WTC11 (cell line): ENCODE results near the gene TMEM40. TPM values are rescaled to one million over a fixed set of nuclear protein-coding genes. Genes with fewer than 3 reads are reported as not detected.

Source experiments
- ATAC-seq: fragments of 200-7000 bp; cut with Tn5 transposase; 2 replicates; pipeline ENCODE4 v1.10.0; 2021; ENCODE audit warnings: mild to moderate bottlenecking, moderate library complexity
- CTCF ChIA-PET: fragments of 300-600 bp; sonication (Branson Sonifier 250); formaldehyde crosslinking; loops from one replicate; lab custom pipeline; 2021; ENCODE audit warnings: antibody characterized with exemption; lab: Charles Lee
- POLR2A ChIA-PET: fragments of 350-600 bp; sonication (Branson Sonifier 250); formaldehyde crosslinking; loops from one replicate; lab custom pipeline; 2021; ENCODE audit warnings: antibody characterized with exemption; lab: Charles Lee
- DNase-seq: peaks from one replicate; pipeline ENCODE4 v3.0.0; 2021; ENCODE audit warnings: low spot score
- H3K27ac Mint-ChIP-seq: 2 replicates; pipeline ENCODE4 v1.8.0; 2021; ENCODE audit warnings: mixed read lengths
- H3K27me3 Mint-ChIP-seq: 2 replicates; pipeline ENCODE4 v1.8.0; 2021; ENCODE audit warnings: low read depth, mild to moderate bottlenecking, moderate library complexity, mixed read lengths
- H3K36me3 Mint-ChIP-seq: 2 replicates; pipeline ENCODE4 v1.8.0; 2021; ENCODE audit warnings: mixed read lengths
- H3K4me1 Mint-ChIP-seq: 2 replicates; pipeline ENCODE4 v1.8.0; 2022; ENCODE audit warnings: mixed read lengths
- H3K4me3 Mint-ChIP-seq: 2 replicates; pipeline ENCODE4 v1.8.0; 2021; ENCODE audit warnings: mild to moderate bottlenecking, moderate library complexity, mixed read lengths
- H3K9me3 Mint-ChIP-seq: 2 replicates; pipeline ENCODE4 v1.8.0; 2021; ENCODE audit warnings: mixed read lengths
- CBFB ChIP-seq: sonication (generic); formaldehyde crosslinking; IDR thresholded peaks from 2 replicates; pipeline ENCODE4 v1.8.1; 2022; ENCODE audit warnings: mild to moderate bottlenecking, low read depth, missing genetic modification reagents
- HMGA2 ChIP-seq: fragments of 250-450 bp; sonication (Bioruptor Pico); IDR thresholded peaks from 2 replicates; pipeline ENCODE4 v1.4.0; 2021; ENCODE audit warnings: mild to moderate bottlenecking, moderate library complexity
- IRF2 ChIP-seq: sonication (generic); formaldehyde crosslinking; IDR thresholded peaks from 2 replicates; pipeline ENCODE4 v1.8.0; 2022; ENCODE audit warnings: low read depth, missing genetic modification reagents, borderline replicate concordance
- NFATC4 ChIP-seq: fragments of 250-450 bp; sonication (Bioruptor Pico); IDR thresholded peaks from 2 replicates; pipeline ENCODE4 v1.9.0; 2021; ENCODE audit warnings: mild to moderate bottlenecking
- SOX15 ChIP-seq: fragments of 250-450 bp; sonication (Bioruptor Pico); IDR thresholded peaks from 2 replicates; pipeline ENCODE4 v1.9.0; 2021; ENCODE audit warnings: mild to moderate bottlenecking
- ZNF281 ChIP-seq: sonication (generic); formaldehyde crosslinking; IDR thresholded peaks from 2 replicates; pipeline ENCODE4 v1.8.0; 2023; ENCODE audit warnings: mild to moderate bottlenecking, missing genetic modification reagents
- ZNF671 ChIP-seq: fragments of 250-450 bp; sonication (Bioruptor Pico); IDR thresholded peaks from 2 replicates; pipeline ENCODE4 v1.8.0; 2021; ENCODE audit warnings: mild to moderate bottlenecking
- total RNA-seq: library from RNA; stranded (reverse); gene quantifications from 3 replicates; pipeline ENCODE4 v1.2.3, GENCODE V29; 2021
- TF ChIP-seq, protein P1 (sequence below): sonication (generic); formaldehyde crosslinking; IDR thresholded peaks from 2 replicates; pipeline ENCODE4 v1.8.0; 2022; ENCODE audit warnings: missing genetic modification reagents
- TF ChIP-seq, protein P2 (sequence below): fragments of 250-450 bp; sonication (Bioruptor Pico); IDR thresholded peaks from 2 replicates; pipeline ENCODE4 v1.8.0; 2021; ENCODE audit warnings: mild to moderate bottlenecking
- TF ChIP-seq, protein P3 (sequence below): sonication (generic); formaldehyde crosslinking; IDR thresholded peaks from 2 replicates; pipeline ENCODE4 v1.8.0; 2022; ENCODE audit warnings: mild to moderate bottlenecking, missing genetic modification reagents
- TF ChIP-seq, protein P4 (sequence below): fragments of 250-450 bp; sonication (Bioruptor Pico); IDR thresholded peaks from 2 replicates; pipeline ENCODE4 v1.9.0; 2021; ENCODE audit warnings: moderate library complexity, mild to moderate bottlenecking, inconsistent platforms, borderline replicate concordance
- TF ChIP-seq, protein P5 (sequence below): sonication (generic); formaldehyde crosslinking; IDR thresholded peaks from 2 replicates; pipeline ENCODE4 v1.8.1; 2023; ENCODE audit warnings: mild to moderate bottlenecking, missing genetic modification reagents, borderline replicate concordance

TMEM40 gene
- total RNA-seq, 1 experiment from 2014 or later, result 0.17 TPM

- no peak for DNase-seq
- TF ChIP-seq, protein P1, sequence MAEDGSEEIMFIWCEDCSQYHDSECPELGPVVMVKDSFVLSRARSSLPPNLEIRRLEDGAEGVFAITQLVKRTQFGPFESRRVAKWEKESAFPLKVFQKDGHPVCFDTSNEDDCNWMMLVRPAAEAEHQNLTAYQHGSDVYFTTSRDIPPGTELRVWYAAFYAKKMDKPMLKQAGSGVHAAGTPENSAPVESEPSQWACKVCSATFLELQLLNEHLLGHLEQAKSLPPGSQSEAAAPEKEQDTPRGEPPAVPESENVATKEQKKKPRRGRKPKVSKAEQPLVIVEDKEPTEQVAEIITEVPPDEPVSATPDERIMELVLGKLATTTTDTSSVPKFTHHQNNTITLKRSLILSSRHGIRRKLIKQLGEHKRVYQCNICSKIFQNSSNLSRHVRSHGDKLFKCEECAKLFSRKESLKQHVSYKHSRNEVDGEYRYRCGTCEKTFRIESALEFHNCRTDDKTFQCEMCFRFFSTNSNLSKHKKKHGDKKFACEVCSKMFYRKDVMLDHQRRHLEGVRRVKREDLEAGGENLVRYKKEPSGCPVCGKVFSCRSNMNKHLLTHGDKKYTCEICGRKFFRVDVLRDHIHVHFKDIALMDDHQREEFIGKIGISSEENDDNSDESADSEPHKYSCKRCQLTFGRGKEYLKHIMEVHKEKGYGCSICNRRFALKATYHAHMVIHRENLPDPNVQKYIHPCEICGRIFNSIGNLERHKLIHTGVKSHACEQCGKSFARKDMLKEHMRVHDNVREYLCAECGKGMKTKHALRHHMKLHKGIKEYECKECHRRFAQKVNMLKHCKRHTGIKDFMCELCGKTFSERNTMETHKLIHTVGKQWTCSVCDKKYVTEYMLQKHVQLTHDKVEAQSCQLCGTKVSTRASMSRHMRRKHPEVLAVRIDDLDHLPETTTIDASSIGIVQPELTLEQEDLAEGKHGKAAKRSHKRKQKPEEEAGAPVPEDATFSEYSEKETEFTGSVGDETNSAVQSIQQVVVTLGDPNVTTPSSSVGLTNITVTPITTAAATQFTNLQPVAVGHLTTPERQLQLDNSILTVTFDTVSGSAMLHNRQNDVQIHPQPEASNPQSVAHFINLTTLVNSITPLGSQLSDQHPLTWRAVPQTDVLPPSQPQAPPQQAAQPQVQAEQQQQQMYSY (CRISPR knock-in tag), result no peak
- TF ChIP-seq HMGA2 (CRISPR knock-in tag), result peak; percentile 94
- POLR2A ChIA-PET, result no interaction called here
- H3K4me1 Mint-ChIP-seq, result no peaks in the 10 kb centered on the region
- no peak overlapping the region for H3K27ac Mint-ChIP-seq
- CTCF ChIA-PET, result interaction anchor here (1.4 kb wide), 1 partner anchor 8 kb away, joined by 4 read pairs; no protein-coding TSS in a partner anchor
- no peaks in the 10 kb centered on the region for H3K27me3 Mint-ChIP-seq
- no peak overlapping the region for H3K4me3 Mint-ChIP-seq
- ATAC-seq, result no peak
- H3K36me3 Mint-ChIP-seq, result no peaks in the 10 kb centered on the region
- peaks cover 5% of the 10 kb centered on the region; the same call in 1 of the 2 replicates for H3K9me3 Mint-ChIP-seq
Measured at GRCh38 chr3:12714278-12714677, 44.8 kb downstream of the TMEM40 start.

GRCh38 chr3:12710062-12710461 is 49.0 kb downstream of the TMEM40 start:
- no peak for DNase-seq
- Mint-ChIP-seq H3K27me3 (no peaks in the 10 kb centered on the region), H3K4me1 (no peaks in the 10 kb centered on the region), H3K36me3 (no peaks in the 10 kb centered on the region), H3K9me3 (peaks cover 12% of the 10 kb centered on the region), H3K27ac (no peak overlapping the region), H3K4me3 (no peak overlapping the region)
- ChIA-PET CTCF (interaction anchor here (0.8 to 3.6 kb wide), 2 partner anchors 10 to 18 kb away, joined by 3 to 18 read pairs; no protein-coding TSS in a partner anchor), POLR2A (no interaction called here)
- no peak for ATAC-seq
- TF ChIP-seq, protein P2, sequence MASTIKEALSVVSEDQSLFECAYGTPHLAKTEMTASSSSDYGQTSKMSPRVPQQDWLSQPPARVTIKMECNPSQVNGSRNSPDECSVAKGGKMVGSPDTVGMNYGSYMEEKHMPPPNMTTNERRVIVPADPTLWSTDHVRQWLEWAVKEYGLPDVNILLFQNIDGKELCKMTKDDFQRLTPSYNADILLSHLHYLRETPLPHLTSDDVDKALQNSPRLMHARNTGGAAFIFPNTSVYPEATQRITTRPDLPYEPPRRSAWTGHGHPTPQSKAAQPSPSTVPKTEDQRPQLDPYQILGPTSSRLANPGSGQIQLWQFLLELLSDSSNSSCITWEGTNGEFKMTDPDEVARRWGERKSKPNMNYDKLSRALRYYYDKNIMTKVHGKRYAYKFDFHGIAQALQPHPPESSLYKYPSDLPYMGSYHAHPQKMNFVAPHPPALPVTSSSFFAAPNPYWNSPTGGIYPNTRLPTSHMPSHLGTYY, result no peak
- TF ChIP-seq, protein P3, sequence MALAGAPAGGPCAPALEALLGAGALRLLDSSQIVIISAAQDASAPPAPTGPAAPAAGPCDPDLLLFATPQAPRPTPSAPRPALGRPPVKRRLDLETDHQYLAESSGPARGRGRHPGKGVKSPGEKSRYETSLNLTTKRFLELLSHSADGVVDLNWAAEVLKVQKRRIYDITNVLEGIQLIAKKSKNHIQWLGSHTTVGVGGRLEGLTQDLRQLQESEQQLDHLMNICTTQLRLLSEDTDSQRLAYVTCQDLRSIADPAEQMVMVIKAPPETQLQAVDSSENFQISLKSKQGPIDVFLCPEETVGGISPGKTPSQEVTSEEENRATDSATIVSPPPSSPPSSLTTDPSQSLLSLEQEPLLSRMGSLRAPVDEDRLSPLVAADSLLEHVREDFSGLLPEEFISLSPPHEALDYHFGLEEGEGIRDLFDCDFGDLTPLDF (CRISPR knock-in tag), result no peak
- TF ChIP-seq ZNF281, result no peak
- TF ChIP-seq, protein P4, sequence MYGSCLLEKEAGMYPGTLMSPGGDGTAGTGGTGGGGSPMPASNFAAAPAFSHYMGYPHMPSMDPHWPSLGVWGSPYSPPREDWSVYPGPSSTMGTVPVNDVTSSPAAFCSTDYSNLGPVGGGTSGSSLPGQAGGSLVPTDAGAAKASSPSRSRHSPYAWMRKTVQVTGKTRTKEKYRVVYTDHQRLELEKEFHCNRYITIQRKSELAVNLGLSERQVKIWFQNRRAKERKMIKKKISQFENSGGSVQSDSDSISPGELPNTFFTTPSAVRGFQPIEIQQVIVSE, result no peak
- no peak for TF ChIP-seq NFATC4 (CRISPR knock-in tag)
- TF ChIP-seq SOX15 (CRISPR knock-in tag), result no peak
- TF ChIP-seq IRF2, result no peak
- no peak for TF ChIP-seq CBFB (CRISPR knock-in tag)
- TF ChIP-seq, protein P5, sequence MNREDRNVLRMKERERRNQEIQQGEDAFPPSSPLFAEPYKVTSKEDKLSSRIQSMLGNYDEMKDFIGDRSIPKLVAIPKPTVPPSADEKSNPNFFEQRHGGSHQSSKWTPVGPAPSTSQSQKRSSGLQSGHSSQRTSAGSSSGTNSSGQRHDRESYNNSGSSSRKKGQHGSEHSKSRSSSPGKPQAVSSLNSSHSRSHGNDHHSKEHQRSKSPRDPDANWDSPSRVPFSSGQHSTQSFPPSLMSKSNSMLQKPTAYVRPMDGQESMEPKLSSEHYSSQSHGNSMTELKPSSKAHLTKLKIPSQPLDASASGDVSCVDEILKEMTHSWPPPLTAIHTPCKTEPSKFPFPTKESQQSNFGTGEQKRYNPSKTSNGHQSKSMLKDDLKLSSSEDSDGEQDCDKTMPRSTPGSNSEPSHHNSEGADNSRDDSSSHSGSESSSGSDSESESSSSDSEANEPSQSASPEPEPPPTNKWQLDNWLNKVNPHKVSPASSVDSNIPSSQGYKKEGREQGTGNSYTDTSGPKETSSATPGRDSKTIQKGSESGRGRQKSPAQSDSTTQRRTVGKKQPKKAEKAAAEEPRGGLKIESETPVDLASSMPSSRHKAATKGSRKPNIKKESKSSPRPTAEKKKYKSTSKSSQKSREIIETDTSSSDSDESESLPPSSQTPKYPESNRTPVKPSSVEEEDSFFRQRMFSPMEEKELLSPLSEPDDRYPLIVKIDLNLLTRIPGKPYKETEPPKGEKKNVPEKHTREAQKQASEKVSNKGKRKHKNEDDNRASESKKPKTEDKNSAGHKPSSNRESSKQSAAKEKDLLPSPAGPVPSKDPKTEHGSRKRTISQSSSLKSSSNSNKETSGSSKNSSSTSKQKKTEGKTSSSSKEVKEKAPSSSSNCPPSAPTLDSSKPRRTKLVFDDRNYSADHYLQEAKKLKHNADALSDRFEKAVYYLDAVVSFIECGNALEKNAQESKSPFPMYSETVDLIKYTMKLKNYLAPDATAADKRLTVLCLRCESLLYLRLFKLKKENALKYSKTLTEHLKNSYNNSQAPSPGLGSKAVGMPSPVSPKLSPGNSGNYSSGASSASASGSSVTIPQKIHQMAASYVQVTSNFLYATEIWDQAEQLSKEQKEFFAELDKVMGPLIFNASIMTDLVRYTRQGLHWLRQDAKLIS, result no peak
- no peak for TF ChIP-seq ZNF671 (CRISPR knock-in tag)
